GM21360 (cell line): ENCODE results near the gene SLC26A9.

Source experiments
- ATAC-seq: cut with Tn5 transposase; IDR thresholded peaks from one replicate; pipeline ENCODE4 v1.9.1; 2021; ENCODE audit warnings: mild to moderate bottlenecking, moderate library complexity; ENCODE audit not compliant: unreplicated experiment

SLC26A9 gene

GRCh38 chr1:205927676-205928075 is 15.6 kb downstream of the SLC26A9 start:
- no peak for ATAC-seq

- no peak for ATAC-seq
Measured at GRCh38 chr1:205927247-205927646, 16.0 kb downstream of the SLC26A9 start.

- no peak for ATAC-seq
Measured at GRCh38 chr1:205926636-205927035, 16.6 kb downstream of the SLC26A9 start.

- ATAC-seq, result no peak
Measured at GRCh38 chr1:205926213-205926612, 17.0 kb downstream of the SLC26A9 start.

- ATAC-seq, result no peak
Measured at GRCh38 chr1:205925736-205926135, 17.5 kb downstream of the SLC26A9 start.

- ATAC-seq, result no peak
Measured at GRCh38 chr1:205924460-205924790, 18.8 kb downstream of the SLC26A9 start.

GRCh38 chr1:205923651-205924459 is 19.4 kb downstream of the SLC26A9 start:
- ATAC-seq, result no peak

- no peak for ATAC-seq
Measured at GRCh38 chr1:205922806-205923205, 20.4 kb downstream of the SLC26A9 start.

- no peak for ATAC-seq
Measured at GRCh38 chr1:205922314-205922713, 20.9 kb downstream of the SLC26A9 start.

- no peak for ATAC-seq
Measured at GRCh38 chr1:205921570-205921909, 21.7 kb downstream of the SLC26A9 start.

GRCh38 chr1:205920861-205921569 is 22.2 kb downstream of the SLC26A9 start:
- no peak for ATAC-seq

GRCh38 chr1:205920159-205920558 is 23.1 kb downstream of the SLC26A9 start:
- ATAC-seq, result no peak

GRCh38 chr1:205918955-205919746 is 24.1 kb downstream of the SLC26A9 start:
- no peak for ATAC-seq

- no peak for ATAC-seq
Measured at GRCh38 chr1:205917466-205918238, 25.6 kb downstream of the SLC26A9 start.

GRCh38 chr1:205916541-205916940 is 26.7 kb downstream of the SLC26A9 start:
- ATAC-seq, result no peak

GRCh38 chr1:205915354-205915990 is 27.8 kb downstream of the SLC26A9 start:
- ATAC-seq, result no peak

- no peak for ATAC-seq
Measured at GRCh38 chr1:205914730-205915129, 28.5 kb downstream of the SLC26A9 start.

GRCh38 chr1:205914155-205914507 is 29.1 kb downstream of the SLC26A9 start:
- ATAC-seq, result no peak

- no peak for ATAC-seq
Measured at GRCh38 chr1:205913451-205914154, 29.7 kb downstream of the SLC26A9 start.

GRCh38 chr1:205907794-205908193 is 35.5 kb downstream of the SLC26A9 start:
- ATAC-seq, result no peak
